ENCODE data around the gene RNF103. TPM values are rescaled to one million over a fixed set of nuclear protein-coding genes. Genes with fewer than 3 reads are reported as not detected.

Gene RNF103
- total and polyA plus RNA-seq, 2 of the 13 experiments (the other 11 are each of a cell fraction or from before 2014, with no cell fraction given): 19.8 to 21.1 TPM

- TF ChIP-seq ZSCAN12 (CRISPR knock-in tag; IDR thresholded peaks at IDR 0.05) (no peak), HOXD1 (CRISPR knock-in tag; IDR thresholded peaks at IDR 0.05) (no peak), SOX13 (IDR thresholded peaks at IDR 0.05) (no peak), SOX13 (CRISPR knock-in tag; conservative IDR thresholded peaks at IDR 0.05 in 1 of 2, IDR thresholded peaks at IDR 0.05 in 1 of 2) (peak in 1 of 2 experiments; percentile 66; a peak in 2 of 4 replicates), HMG20A (CRISPR knock-in tag; IDR thresholded peaks at IDR 0.05; ENCODE audit: borderline replicate concordance) (peak; percentile 62; the same call in 1 of the 2 replicates), ZNF333 (CRISPR knock-in tag; IDR thresholded peaks at IDR 0.05; ENCODE audit: borderline replicate concordance) (no peak), CCAR2 (optimal IDR thresholded peaks at IDR 0.05; ENCODE audit: low read depth, low read length) (no peak), ARID4A (CRISPR knock-in tag; IDR thresholded peaks at IDR 0.05; ENCODE audit: borderline replicate concordance) (no peak), ZNF546 (CRISPR knock-in tag; conservative IDR thresholded peaks at IDR 0.05) (no peak), IRX3 (CRISPR knock-in tag; IDR thresholded peaks at IDR 0.05; ENCODE audit: borderline replicate concordance, low read depth) (no peak), TBL1XR1 (IDR thresholded peaks at IDR 0.05; ENCODE audit: borderline replicate concordance, low read length, partially characterized antibody) (no peak), ZNF280B (CRISPR knock-in tag; IDR thresholded peaks at IDR 0.05; ENCODE audit: borderline replicate concordance) (no peak), ZNF121 (CRISPR knock-in tag; IDR thresholded peaks at IDR 0.05) (no peak), XRCC5 (optimal IDR thresholded peaks at IDR 0.05; ENCODE audit: low read length) (no peak), DNMT1 (CRISPR knock-in tag; IDR thresholded peaks at IDR 0.05) (no peak), ZNF205 (CRISPR knock-in tag; IDR thresholded peaks at IDR 0.05) (no peak)
- TF ChIP-seq, protein P1, sequence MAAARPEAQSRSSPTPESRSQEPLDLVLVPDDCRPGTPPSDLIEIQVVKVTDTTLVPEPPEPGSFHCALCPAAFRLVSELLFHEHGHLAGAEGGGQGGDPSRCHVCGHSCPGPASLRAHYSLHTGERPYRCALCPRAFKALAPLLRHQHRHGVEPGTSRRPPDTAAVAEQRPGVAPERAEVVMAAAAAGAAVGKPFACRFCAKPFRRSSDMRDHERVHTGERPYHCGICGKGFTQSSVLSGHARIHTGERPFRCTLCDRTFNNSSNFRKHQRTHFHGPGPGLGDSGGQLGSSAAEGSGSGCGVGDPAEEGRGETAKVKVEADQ (CRISPR knock-in tag; IDR thresholded peaks at IDR 0.05; ENCODE audit: borderline replicate concordance): no peak
- TF ChIP-seq, protein P2, sequence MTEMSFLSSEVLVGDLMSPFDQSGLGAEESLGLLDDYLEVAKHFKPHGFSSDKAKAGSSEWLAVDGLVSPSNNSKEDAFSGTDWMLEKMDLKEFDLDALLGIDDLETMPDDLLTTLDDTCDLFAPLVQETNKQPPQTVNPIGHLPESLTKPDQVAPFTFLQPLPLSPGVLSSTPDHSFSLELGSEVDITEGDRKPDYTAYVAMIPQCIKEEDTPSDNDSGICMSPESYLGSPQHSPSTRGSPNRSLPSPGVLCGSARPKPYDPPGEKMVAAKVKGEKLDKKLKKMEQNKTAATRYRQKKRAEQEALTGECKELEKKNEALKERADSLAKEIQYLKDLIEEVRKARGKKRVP (CRISPR knock-in tag; IDR thresholded peaks at IDR 0.05): no peak
- TF ChIP-seq, protein P3, sequence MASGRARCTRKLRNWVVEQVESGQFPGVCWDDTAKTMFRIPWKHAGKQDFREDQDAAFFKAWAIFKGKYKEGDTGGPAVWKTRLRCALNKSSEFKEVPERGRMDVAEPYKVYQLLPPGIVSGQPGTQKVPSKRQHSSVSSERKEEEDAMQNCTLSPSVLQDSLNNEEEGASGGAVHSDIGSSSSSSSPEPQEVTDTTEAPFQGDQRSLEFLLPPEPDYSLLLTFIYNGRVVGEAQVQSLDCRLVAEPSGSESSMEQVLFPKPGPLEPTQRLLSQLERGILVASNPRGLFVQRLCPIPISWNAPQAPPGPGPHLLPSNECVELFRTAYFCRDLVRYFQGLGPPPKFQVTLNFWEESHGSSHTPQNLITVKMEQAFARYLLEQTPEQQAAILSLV (CRISPR knock-in tag; IDR thresholded peaks at IDR 0.05; ENCODE audit: borderline replicate concordance): no peak
- TF ChIP-seq, protein P4, sequence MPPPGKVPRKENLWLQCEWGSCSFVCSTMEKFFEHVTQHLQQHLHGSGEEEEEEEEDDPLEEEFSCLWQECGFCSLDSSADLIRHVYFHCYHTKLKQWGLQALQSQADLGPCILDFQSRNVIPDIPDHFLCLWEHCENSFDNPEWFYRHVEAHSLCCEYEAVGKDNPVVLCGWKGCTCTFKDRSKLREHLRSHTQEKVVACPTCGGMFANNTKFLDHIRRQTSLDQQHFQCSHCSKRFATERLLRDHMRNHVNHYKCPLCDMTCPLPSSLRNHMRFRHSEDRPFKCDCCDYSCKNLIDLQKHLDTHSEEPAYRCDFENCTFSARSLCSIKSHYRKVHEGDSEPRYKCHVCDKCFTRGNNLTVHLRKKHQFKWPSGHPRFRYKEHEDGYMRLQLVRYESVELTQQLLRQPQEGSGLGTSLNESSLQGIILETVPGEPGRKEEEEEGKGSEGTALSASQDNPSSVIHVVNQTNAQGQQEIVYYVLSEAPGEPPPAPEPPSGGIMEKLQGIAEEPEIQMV (CRISPR knock-in tag; IDR thresholded peaks at IDR 0.05; ENCODE audit: low read depth): no peak
Observed at GRCh38 chr2:86628091-86628522, 4.4 kb upstream of the RNF103 start (continued).

Data from HepG2 (cell line).